Measurements from ENCODE around the gene PPM1J.

DNA sequence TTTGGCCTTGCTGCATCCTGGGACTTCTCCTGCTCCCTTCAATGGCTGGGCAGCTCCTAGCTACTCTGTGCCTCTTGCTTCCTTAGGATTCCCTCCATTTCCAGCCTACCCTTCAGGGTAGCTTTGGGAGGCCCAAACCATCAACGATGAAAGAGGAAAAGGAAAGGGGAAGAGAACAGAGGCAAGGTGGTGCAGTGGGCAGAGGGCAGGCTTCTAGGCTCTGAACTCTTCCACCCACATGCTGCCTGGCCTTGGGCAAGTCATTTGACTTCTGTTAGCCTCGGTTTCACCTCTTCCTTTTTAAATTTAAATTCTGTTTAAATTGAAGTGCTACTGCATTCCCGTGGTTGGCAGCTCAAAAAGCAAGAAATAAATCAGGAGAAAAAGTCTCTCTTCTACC, 5.7 kb upstream of the PPM1J start:
- TF ChIP-seq POLR2A (IDR thresholded peaks at IDR 0.05; ENCODE audit: low read depth, low read length) (no peak), POLR2AphosphoS5 (IDR thresholded peaks at IDR 0.05; ENCODE audit: low read depth, low read length) (no peak), TAF1 (IDR thresholded peaks at IDR 0.05; ENCODE audit: low read depth, low read length) (no peak), POU2F2 (IDR thresholded peaks at IDR 0.05; ENCODE audit: low read depth, low read length) (no peak)
